Sigmoid colon (tissue), 4 donors: ENCODE results near the gene PAH.

ENCODE experiments used
- EP300 ChIP-seq, 4 donors: sonication (generic); formaldehyde crosslinking; IDR thresholded peaks; one replicate each; pipeline ENCODE4 v1.6.1; 2017; ENCODE audit warnings: antibody characterized with exemption in 4 of 4
- POLR2A ChIP-seq, 2 donors: fragments of 450-650 bp; IDR thresholded peaks; one replicate each; pipeline ENCODE4 v1.6.1; 2016; ENCODE audit warnings: antibody characterized with exemption in 2 of 2, mild to moderate bottlenecking in 2 of 2, moderate library complexity in 2 of 2
- TF ChIP-seq, protein P1 (sequence below), 4 experiments: fragments of 450-650 bp in 3 of 4; fragments of 200-600 bp in 1 of 4; IDR thresholded peaks; one replicate each; pipeline ENCODE4 v1.5.1; 2016 to 2019; ENCODE audit warnings: antibody characterized with exemption in 4 of 4, mild to moderate bottlenecking in 3 of 4, moderate library complexity in 2 of 4

DNA sequence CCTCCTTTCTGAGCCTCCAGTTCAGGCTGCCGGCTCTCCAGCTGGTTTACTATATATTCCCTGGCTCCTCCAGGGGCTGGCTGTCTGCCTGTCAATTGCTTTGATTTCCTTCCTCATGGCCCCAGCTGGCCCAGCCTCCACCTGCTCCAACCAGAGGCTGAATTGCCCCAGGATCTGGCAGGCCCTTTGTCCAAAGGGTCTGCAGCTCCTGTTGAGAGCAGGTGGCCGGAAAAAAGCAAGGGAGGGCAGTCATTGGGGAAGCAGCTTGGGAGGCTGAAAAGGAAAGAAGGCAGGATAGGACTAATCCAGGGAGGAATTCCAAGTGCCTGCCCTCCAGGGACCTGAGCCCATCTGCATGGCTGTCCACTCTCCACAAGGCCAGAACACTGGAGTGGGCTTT, 25.3 kb downstream of the PAH start:
- TF ChIP-seq, protein P1, sequence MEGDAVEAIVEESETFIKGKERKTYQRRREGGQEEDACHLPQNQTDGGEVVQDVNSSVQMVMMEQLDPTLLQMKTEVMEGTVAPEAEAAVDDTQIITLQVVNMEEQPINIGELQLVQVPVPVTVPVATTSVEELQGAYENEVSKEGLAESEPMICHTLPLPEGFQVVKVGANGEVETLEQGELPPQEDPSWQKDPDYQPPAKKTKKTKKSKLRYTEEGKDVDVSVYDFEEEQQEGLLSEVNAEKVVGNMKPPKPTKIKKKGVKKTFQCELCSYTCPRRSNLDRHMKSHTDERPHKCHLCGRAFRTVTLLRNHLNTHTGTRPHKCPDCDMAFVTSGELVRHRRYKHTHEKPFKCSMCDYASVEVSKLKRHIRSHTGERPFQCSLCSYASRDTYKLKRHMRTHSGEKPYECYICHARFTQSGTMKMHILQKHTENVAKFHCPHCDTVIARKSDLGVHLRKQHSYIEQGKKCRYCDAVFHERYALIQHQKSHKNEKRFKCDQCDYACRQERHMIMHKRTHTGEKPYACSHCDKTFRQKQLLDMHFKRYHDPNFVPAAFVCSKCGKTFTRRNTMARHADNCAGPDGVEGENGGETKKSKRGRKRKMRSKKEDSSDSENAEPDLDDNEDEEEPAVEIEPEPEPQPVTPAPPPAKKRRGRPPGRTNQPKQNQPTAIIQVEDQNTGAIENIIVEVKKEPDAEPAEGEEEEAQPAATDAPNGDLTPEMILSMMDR (IDR thresholded peaks at IDR 0.05): no peak
- TF ChIP-seq EP300 (IDR thresholded peaks at IDR 0.05): no peak
- TF ChIP-seq POLR2A (IDR thresholded peaks at IDR 0.05): no peak
